HG03097 (cell line): Measurements from ENCODE around the gene TRAPPC2.
"Not testable (repeated sequence)": the region's sequence is repeated elsewhere in the genome, so short reads cannot be mapped to it uniquely, and the experiment has no call there.

Experiments used
- ATAC-seq: cut with Tn5 transposase; IDR thresholded peaks from one replicate; pipeline ENCODE4 v1.9.1; 2021; ENCODE audit not compliant: unreplicated experiment, low FRiP score

Gene TRAPPC2

DNA sequence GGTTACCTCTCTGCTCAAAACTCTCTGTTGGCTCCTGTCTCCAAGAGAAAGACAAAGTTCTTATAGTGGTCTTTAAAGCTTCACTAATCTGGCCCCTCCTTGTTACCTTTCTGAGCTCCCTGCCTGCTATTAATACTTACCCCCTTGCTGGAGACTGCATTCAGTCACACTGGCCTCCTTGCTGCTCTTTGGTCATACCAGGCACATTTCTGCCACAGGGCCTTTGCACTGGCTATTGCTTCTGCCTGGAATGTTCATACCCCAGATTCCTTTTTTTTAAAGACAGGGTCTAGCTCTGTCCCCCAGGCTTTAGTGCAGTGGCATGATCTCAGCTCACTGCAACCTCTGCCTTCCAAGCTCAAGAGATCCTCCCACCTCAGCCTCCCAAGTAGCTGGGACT is 61.4 kb downstream of the TRAPPC2 start:
- ATAC-seq: no peak

DNA sequence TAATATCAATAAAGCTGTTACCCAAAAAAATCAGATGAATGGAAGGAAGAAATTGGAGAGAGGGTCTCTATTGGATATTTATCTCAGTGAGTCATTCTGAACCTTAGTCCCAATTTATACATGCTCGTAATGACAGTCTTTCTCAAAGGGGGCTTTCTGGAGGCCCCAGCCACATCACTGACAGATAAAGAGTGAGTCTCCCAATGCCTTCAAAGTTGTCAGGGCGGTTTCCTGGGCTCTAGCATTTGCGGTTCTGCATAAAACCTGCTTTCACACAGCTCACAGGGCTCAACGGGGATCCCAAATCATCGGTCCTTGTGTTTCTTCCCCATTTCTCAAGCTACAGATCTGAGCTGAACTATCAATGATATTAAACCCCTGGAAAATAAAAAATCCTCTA is 64.2 kb downstream of the TRAPPC2 start:
- ATAC-seq: no peak

DNA sequence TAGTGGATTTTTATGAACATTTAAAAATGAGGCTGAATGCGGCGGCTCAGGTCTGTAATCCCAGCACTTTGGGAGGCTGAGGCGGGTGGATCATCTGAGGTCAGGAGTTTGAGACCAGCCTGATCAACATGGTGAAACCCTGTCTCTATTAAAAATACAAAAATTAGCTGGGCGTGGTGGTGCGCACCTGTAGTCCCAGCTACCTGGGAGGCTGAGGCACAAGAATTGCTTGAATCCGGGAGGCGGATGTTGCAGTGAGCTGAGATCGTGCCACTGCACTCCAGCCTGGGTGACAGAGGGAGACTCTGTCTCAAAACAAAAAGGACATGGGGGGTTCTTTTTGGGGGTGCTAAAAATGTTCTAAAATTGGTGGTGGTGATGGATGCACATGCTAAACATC is 64.7 kb downstream of the TRAPPC2 start:
- not testable (repeated sequence) for ATAC-seq

GRCh38 chrX:13669246-13669737 is 65.1 kb downstream of the TRAPPC2 start:
- peak; percentile 68 for ATAC-seq

DNA sequence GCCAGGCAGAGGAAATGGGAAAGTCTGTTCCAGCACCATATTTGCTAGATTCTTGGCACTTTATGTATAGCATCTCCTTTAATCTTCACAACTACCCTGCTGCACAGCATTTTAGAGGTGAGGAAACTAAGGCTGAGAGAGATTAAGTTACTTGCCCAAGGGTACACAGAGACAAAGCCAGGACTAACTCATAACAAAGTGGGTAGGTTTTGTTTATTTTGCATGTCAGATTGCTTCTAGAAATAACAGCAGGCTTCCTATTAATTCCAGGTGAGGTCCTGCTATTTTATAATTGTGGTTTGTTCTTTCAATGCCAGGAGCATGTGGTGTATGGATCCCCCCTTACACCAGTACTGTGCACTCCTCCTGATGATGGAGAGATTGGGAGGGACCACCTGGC is 66.5 kb downstream of the TRAPPC2 start:
- ATAC-seq: no peak

DNA sequence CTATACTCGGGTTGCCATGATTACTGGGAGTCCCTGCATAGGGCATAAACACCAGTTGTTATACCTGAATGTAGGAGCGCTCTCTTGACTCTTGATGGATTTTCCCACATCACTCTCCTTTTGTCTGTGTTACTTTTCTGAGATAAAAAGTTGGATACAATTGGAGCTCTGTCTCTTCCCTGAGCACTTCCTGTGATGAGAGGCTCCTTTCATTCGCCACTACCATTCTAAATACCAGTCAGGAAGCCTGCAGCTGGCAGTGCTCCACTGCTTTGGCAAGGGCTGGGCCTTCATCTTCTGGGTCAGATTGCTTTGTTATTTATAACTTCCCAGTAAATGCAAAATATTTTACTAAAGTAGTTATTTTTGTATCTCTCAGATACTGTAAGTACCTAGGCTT is 67.6 kb downstream of the TRAPPC2 start:
- no peak for ATAC-seq

DNA sequence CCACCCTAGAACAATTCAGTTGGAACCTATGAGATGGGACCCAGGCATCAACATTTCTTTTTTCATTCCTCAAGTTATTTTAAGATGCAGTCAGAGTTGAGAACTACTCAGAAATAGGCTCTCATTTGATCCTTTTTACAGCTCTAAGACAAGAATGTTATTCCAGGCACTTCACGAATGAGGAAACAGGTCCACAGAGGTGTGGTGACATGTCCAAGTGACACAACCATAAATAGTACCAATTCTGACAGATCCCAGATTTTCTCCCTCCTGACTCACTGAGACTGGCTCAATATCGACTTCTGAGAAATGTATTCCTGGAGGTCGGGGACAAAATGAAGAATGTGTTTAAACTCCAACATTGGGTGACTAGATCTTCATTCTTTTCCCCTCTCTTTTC is 70.4 kb downstream of the TRAPPC2 start:
- ATAC-seq: no peak

DNA sequence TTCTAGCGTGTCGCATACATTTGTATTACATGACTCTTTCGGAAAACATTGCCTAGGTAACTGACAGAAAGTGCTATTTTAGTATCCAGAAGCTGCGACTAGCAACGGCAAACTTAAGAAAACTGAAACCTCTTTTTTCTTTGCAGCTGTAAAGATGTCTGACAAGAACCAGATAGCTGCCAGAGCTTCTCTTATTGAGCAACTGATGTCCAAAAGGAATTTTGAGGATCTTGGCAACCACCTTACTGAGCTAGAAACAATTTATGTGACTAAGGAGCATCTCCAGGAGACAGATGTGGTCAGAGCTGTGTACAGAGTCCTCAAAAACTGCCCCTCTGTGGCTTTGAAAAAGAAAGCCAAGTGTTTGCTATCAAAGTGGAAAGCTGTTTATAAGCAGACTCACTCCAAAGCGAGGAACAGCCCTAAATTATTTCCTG is 72.0 kb downstream of the TRAPPC2 start:
- ATAC-seq: no peak
